HepG2 (cell line): ENCODE measurements around the gene SLCO4A1. TPM values are rescaled to one million over a fixed set of nuclear protein-coding genes. Genes with fewer than 3 reads are reported as not detected.

ENCODE experiments used
- E2F5 ChIP-seq: sonication (generic); formaldehyde crosslinking; conservative IDR thresholded peaks from 2 replicates; pipeline ENCODE4 v1.4.0; 2020; ENCODE audit warnings: missing genetic modification reagents
- ETV5 ChIP-seq: IDR thresholded peaks from 2 replicates; pipeline ENCODE4 v1.6.1; 2018; ENCODE audit warnings: missing biosample characterization, missing genetic modification reagents, inconsistent platforms, borderline replicate concordance
- FOXP4 ChIP-seq: sonication (generic); formaldehyde crosslinking; IDR thresholded peaks from 2 replicates; pipeline ENCODE4 v1.4.0; 2020; ENCODE audit warnings: missing genetic modification reagents
- HOXA9 ChIP-seq: sonication (generic); formaldehyde crosslinking; IDR thresholded peaks from 2 replicates; pipeline ENCODE4 v1.8.1; 2022; ENCODE audit warnings: missing genetic modification reagents, mild to moderate bottlenecking, moderate library complexity, borderline replicate concordance
- KDM1A ChIP-seq: IDR thresholded peaks from 2 replicates; pipeline ENCODE4 v1.6.1; 2016; ENCODE audit warnings: missing compliant biosample characterization
- KDM5B ChIP-seq: sonication (generic); formaldehyde crosslinking; IDR thresholded peaks from 2 replicates; pipeline ENCODE4 v1.4.0; 2020; ENCODE audit warnings: missing genetic modification reagents, mild to moderate bottlenecking, borderline replicate concordance
- KLF11 ChIP-seq: IDR thresholded peaks from 2 replicates; pipeline ENCODE4 v1.6.1; 2016; ENCODE audit warnings: missing compliant biosample characterization
- NFRKB ChIP-seq: fragments of 450-650 bp; IDR thresholded peaks from 2 replicates; pipeline ENCODE4 v1.6.1; 2017
- ONECUT2 ChIP-seq: sonication (generic); formaldehyde crosslinking; IDR thresholded peaks from 2 replicates; pipeline ENCODE4 v1.4.0; 2020; ENCODE audit warnings: missing genetic modification reagents
- PHF20 ChIP-seq: sonication (generic); formaldehyde crosslinking; IDR thresholded peaks from 2 replicates; pipeline ENCODE4 v1.5.0; 2020; ENCODE audit warnings: mild to moderate bottlenecking, missing genetic modification reagents
- SOX13 ChIP-seq, 3 experiments: fragments of 450-650 bp in 1 of 3; sonication (generic) in 1 of 3; formaldehyde crosslinking in 1 of 3; IDR thresholded peaks in 2 of 3; conservative IDR thresholded peaks in 1 of 3; 2 replicates each; pipeline versions ENCODE4 v1.5.0 to v1.6.1; 2016 to 2020; ENCODE audit warnings: antibody characterized with exemption in 1 of 3, mild to moderate bottlenecking in 1 of 3, missing compliant biosample characterization in 1 of 3, missing genetic modification reagents in 1 of 3, moderate library complexity in 1 of 3
- TEAD2 ChIP-seq: sonication (generic); formaldehyde crosslinking; IDR thresholded peaks from 2 replicates; pipeline ENCODE4 v1.9.0; 2021; ENCODE audit warnings: missing genetic modification reagents
- TERF1 ChIP-seq: sonication (generic); formaldehyde crosslinking; IDR thresholded peaks from 2 replicates; pipeline ENCODE4 v1.8.0; 2022; ENCODE audit warnings: mild to moderate bottlenecking, missing genetic modification reagents, moderate library complexity
- ZNF251 ChIP-seq: sonication (generic); formaldehyde crosslinking; IDR thresholded peaks from 2 replicates; pipeline ENCODE4 v1.9.0; 2021; ENCODE audit warnings: mild to moderate bottlenecking, missing genetic modification reagents
- ZNF441 ChIP-seq: sonication (generic); formaldehyde crosslinking; IDR thresholded peaks from 2 replicates; pipeline ENCODE4 v1.7.0; 2021; ENCODE audit warnings: missing genetic modification reagents, borderline replicate concordance
- ZNF556 ChIP-seq: sonication (generic); formaldehyde crosslinking; IDR thresholded peaks from 2 replicates; pipeline ENCODE4 v1.4.0; 2020; ENCODE audit warnings: mild to moderate bottlenecking, missing genetic modification reagents, borderline replicate concordance
- ZNF570 ChIP-seq: sonication (generic); formaldehyde crosslinking; IDR thresholded peaks from 2 replicates; pipeline ENCODE4 v1.4.0; 2020; ENCODE audit warnings: mild to moderate bottlenecking, missing genetic modification reagents, borderline replicate concordance
- ZNF629 ChIP-seq: sonication (generic); formaldehyde crosslinking; conservative IDR thresholded peaks from 2 replicates; pipeline ENCODE4 v1.5.0; 2020; ENCODE audit warnings: missing genetic modification reagents
- ZNF768 ChIP-seq: sonication (generic); formaldehyde crosslinking; IDR thresholded peaks from 2 replicates; pipeline ENCODE4 v1.4.0; 2020; ENCODE audit warnings: missing genetic modification reagents
- ZNF770 ChIP-seq: sonication (generic); formaldehyde crosslinking; IDR thresholded peaks from 2 replicates; pipeline ENCODE4 v1.5.0; 2020; ENCODE audit warnings: mild to moderate bottlenecking, missing genetic modification reagents
- polyA plus RNA-seq, 8 experiments: library from polyadenylated mRNA; depleted of rRNA in 3 of 8; stranded (reverse) in 7 of 8; unstranded in 1 of 8; fragments of >200 nt; fragmentation: Illumina TruSeq in 4 of 8; extraction: Trizol in 4 of 8; gene quantifications; 2 replicates each; pipeline versions ENCODE4 v1.2.1 to v1.2.3, GENCODE V29; 2011 to 2016; ENCODE audit warnings: low read depth in 4 of 8, missing spikeins in 1 of 8, mixed read lengths in 1 of 8; ENCODE audit not compliant: insufficient read depth in 1 of 8
- total RNA-seq, 5 experiments: library from RNA; depleted of rRNA; stranded (reverse); fragments of >200 nt; fragmentation: Illumina TruSeq; extraction: Trizol; gene quantifications; 2 replicates each; pipeline ENCODE4 v1.2.3, GENCODE V29; 2016; ENCODE audit warnings: low read depth in 1 of 5
- TF ChIP-seq, protein P1 (sequence below): sonication (generic); formaldehyde crosslinking; IDR thresholded peaks from 2 replicates; pipeline ENCODE4 v1.5.0; 2020; ENCODE audit warnings: missing genetic modification reagents

SLCO4A1 gene
- total and polyA plus RNA-seq, 2 of the 13 experiments (the other 11 are each of a cell fraction or from before 2014, with no cell fraction given): 55.5 to 112 TPM

GRCh38 chr20:62638055-62638570 is 4.2 kb upstream of the SLCO4A1 start (continued):
- TF ChIP-seq ZNF770: no peak
- no peak for TF ChIP-seq KDM5B (CRISPR knock-in tag)
- no peak for TF ChIP-seq TEAD2
- no peak for TF ChIP-seq ZNF441 (CRISPR knock-in tag)
- TF ChIP-seq ZNF768 (CRISPR knock-in tag): 0 out of 2 replicates have a peak, but pooled peaks have one; percentile 31
- TF ChIP-seq ZNF251: no peak
- TF ChIP-seq, protein P1, sequence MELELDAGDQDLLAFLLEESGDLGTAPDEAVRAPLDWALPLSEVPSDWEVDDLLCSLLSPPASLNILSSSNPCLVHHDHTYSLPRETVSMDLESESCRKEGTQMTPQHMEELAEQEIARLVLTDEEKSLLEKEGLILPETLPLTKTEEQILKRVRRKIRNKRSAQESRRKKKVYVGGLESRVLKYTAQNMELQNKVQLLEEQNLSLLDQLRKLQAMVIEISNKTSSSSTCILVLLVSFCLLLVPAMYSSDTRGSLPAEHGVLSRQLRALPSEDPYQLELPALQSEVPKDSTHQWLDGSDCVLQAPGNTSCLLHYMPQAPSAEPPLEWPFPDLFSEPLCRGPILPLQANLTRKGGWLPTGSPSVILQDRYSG (CRISPR knock-in tag): no peak
- TF ChIP-seq E2F5 (CRISPR knock-in tag): no peak
- TF ChIP-seq ZNF629: no peak
- TF ChIP-seq ZNF556 (CRISPR knock-in tag): no peak
- TF ChIP-seq KDM1A (CRISPR knock-in tag): no peak
- no peak for TF ChIP-seq FOXP4 (CRISPR knock-in tag)
- TF ChIP-seq NFRKB: no peak
- no peak for TF ChIP-seq HOXA9 (CRISPR knock-in tag)
- TF ChIP-seq KLF11: no peak
- no peak for TF ChIP-seq ZNF570
- TF ChIP-seq ONECUT2 (CRISPR knock-in tag): no peak
- TF ChIP-seq SOX13 (IDR thresholded peaks at IDR 0.05): no peak
- no peak for TF ChIP-seq SOX13 (CRISPR knock-in tag; conservative IDR thresholded peaks at IDR 0.05 in 1 of 2, IDR thresholded peaks at IDR 0.05 in 1 of 2)
- TF ChIP-seq PHF20 (CRISPR knock-in tag): peak; percentile 24; the same call in 1 of the 2 replicates
- no peak for TF ChIP-seq ETV5 (CRISPR knock-in tag)
- TF ChIP-seq TERF1 (CRISPR knock-in tag): no peak
